HG02642 (cell line): Measurements from ENCODE around the gene CCDC112.
"Not testable (repeated sequence)": the region's sequence is repeated elsewhere in the genome, so short reads cannot be mapped to it uniquely, and the experiment has no call there.

ENCODE experiments used
- ATAC-seq: cut with Tn5 transposase; IDR thresholded peaks from one replicate; pipeline ENCODE4 v1.9.1; 2021; ENCODE audit warnings: mild to moderate bottlenecking; ENCODE audit not compliant: unreplicated experiment, poor library complexity

CCDC112 gene

DNA sequence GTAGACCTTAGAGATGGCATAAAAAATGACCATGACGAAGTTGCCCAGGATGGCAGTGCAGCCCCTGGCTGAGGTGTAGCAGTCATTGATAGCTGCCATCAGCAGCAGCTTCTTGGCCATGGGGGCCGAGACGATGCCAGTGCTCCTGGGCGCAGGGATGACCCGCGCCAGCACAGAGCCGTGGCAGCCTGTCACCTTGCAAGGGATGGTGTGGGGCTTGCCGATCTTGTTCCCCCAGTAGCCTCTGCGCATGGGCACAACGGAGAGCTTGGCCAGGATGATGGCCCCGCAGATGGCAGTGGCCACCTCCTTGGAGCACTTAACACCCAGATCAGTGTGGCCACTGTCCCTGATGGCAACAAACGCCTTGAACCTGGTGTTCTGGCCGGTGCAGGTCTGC is 31.7 kb downstream of the CCDC112 start:
- ATAC-seq, result no peak

- no peak for ATAC-seq
Measured at GRCh38 chr5:115263078-115263380, 33.4 kb downstream of the CCDC112 start.

DNA sequence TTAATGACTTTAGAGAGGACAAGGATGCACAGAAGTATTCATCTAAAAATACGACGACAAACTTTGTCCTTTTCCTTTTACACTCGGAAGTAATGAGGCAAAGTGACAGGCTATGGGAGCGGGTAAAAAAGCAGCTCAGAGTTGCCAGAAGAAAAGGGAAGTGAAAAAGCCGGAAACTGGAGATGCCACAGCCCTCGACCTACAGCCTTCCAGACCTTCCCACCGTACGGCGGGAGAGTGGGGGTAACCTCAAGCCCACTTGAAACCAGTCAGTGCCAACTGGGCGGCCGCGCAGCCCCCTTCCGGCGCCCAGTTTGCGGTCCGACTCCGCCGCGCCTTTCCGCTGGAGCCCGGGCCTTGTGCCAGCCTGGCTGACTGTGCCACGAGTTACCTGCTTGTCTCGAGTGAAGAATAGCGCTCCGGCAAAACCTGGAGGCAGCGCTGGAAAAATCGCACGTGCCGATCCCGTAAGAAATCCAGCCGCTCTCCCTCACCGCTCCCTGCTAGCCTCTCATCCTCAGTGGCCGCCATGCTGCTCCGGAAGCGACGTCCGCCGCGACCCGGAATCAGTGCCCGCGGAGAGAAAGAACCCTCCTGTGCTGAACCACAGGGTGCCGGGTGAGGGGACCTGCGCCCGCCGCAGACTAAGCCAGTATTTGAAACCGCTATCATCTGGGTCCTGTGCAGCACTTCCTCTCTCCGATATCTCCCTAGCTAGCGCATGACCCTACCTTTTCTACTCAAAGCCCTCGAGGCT is 34.0 kb downstream of the CCDC112 start, which contains the start of gene PGGT1B:
Gene PGGT1B, minus strand, starts transcription at position 557 of the 757 bp plus-strand sequence. Its CDS starts 26 bp downstream, at position 531.
- peak; percentile 97 for ATAC-seq

DNA sequence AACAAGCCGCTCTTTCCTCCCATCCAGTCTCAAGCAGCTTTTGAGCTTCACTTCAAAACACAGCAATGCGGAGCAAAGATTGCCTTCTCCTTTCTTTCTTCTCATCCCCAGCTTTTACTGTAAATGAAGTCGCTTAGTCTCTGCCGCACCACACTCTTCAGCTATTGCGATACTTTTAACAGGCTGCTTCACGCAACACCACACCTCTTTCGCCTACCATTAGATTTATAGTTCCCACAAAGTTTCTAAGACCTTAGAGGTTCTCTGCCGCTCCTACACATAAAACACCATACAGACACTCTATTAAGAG is 34.5 kb downstream of the CCDC112 start:
- ATAC-seq, result peak; percentile 41

DNA sequence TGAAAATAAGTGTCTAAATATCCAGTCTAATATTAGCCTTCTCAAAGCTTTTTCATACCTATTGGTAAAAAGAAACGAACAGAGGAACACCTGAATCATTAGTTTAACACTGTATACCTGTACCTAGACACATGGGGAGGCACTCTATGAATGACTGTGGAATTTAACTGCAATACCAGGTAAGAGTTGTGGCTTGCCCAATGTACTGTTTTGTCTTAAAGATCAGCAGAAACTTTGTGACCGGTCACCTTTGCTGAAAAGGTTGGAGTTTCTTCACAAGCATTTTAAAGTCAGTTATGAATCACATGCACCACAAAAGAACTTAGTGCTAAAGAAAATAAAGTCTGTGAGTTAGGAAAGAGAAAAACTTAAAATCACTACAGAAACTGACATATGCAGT is 36.2 kb downstream of the CCDC112 start:
- no peak for ATAC-seq

DNA sequence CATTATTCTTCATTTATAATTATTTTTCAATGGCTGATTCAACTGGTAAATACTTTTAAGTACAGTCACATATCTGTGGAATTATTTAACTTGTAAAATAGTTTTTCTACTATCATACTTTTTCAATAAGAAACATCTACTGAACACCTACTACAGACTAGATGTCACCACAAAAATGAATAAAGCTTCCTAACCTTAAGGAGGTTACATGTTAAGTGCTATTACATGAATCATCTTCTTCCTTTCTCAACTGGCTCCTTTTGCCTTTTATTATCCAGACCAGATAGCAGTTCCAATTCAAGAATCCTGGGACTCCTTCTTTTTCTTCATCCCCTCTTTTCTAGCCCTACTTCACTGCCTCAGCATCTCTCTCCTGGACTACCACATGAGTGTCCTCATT is 38.5 kb downstream of the CCDC112 start:
- ATAC-seq, result no peak

DNA sequence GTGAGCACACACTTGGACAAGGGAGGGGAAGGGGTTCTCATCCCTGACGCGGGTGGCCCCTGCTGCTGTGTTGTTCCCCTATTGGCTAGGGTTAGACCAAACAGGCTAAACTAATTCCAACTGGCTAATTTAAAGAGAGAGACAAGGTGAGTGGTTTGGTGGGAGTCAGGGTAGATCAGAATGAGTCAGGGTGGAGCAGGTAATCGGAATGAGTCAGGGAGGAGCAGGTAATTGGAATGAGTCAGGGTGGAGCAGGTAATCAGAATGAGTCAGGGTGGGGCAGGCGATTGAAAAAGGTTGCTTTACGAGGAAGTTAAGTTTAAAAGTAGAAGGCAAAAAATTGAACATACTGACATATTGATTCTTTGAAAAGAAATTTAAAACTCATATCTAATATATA is 47.1 kb downstream of the CCDC112 start:
- not testable (repeated sequence) for ATAC-seq

DNA sequence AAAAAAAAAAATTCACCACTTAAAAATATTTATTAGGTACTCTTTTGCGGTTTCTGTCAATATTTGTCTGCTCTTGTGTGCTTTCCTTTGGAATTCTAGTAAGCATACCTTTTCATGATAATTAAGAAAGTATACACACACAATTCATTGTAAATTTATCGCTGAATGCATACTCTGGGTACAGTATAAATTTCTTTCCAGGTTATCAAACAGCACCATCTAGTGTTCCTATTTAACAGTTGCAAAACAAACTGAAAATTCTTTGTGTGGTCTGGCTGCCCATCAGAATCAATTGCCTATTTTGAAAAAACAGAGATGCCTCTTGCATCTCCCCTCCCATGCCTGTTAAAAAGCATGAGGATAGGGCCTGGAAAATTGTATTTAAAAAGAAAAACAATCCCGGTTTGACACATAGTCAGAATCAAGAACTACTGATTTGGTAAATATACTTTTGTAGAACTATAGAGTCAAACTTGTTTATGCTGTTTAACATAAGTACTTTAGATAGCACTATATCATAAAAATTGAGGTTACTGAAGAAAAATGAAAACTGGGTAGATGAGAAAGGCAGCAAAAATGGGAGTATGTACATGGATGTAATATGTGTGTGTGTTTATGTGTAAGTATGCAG is 50.0 kb downstream of the CCDC112 start:
- peak; percentile 68 for ATAC-seq

DNA sequence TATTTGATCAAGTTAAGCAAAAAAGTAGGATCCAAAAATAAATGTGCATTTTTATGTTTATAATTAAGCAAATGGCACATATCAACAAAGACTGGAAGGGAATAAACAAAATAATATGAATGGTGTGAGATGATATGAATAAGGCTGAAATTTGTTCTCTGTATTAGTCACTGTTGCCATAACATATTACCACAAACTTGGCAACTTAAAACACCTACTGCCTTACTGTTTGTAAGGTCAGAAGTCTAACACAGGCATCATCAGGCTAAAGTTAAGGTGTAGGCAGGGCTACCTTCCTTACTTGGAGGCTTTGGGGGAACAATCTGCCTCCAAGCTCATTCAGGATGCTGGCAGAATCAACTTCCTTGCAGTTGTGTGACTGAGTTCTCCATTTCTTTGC is 53.0 kb downstream of the CCDC112 start:
- peak; percentile 56 for ATAC-seq

GRCh38 chr5:115241881-115242642 is 54.4 kb downstream of the CCDC112 start:
- no peak for ATAC-seq

GRCh38 chr5:115237066-115237465 is 59.4 kb downstream of the CCDC112 start:
- no peak for ATAC-seq

- ATAC-seq, result no peak
Measured at GRCh38 chr5:115236599-115236998, 59.9 kb downstream of the CCDC112 start.

DNA sequence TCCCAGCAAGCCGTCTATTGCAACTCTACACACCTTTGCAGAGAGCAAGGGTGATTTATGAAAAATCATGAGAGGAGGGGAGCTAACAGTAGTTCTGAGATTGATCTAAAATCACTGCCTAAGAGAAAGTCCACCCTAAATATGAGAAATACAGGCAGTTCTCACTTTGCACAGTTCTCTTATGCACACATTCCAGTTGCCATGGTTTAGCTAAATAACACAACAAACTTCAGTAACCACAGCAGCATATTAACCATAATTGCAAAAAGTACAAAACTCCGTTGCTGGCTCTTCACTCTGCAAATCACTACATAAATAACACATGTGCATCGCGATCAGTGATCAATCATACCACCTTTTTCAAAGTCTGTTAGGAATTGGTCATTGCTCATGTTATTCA is 64.9 kb downstream of the CCDC112 start:
- ATAC-seq, result no peak

GRCh38 chr5:115229606-115230005 is 66.8 kb downstream of the CCDC112 start:
- ATAC-seq, result no peak

DNA sequence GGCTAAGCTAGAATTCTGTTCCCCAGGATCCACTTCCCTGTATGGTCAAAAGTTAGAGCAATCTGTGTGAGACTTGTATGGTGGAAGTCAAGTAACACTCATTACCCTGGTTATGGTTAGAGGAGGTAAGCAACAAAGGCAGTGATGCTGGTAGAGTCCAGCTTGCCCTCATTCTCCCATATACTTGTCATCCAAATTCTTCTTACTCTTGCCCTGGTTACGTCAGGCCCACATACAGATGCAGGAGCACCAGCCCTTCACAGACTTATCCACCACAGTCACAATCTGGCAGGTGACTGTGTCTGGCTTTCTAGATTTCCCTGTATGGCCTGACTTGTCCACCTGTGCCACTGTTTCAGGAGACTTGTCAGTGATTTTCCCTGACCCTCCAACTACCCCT is 69.2 kb downstream of the CCDC112 start:
- ATAC-seq, result no peak
